ENCODE results near the gene MTRF1L.

Gene MTRF1L

DNA sequence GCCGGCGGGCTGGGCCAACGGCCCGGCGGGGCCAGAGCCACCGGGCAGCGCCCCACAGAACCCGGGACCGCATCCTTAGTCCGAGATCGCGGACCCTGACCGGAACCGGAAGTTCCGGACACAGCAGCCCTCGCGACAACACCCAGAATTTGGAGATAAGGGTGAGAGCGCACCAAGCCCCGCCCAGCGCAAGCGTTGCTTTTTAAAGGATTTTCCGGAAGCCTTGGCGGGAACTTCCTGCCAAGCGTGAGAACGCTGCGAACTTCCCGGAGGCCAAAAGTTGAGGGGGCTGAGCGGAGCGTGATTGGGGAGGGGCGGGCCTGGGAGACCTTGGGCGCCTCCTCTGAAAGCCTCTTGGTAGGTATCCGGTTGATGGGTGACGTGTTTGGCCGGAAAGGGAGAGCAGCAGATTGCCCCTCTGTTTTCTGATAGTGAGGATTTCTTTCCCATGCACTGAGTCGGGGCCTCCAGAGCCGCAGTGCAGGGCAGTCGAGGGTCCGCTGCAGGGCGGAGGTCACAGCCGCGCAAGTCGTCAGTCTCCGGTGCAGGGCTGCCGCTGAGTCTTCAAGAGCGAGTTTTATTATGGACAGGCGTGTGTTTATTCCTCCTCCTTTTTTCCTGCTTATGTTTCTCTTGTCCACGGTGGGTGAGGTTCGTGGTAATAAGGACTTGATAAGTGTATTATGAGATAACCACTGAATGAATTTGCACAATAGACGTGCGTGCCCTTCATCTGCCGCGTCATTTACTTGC, at the start of gene MTRF1L:
TSS of gene MTRF1L (minus strand) at position 97 of the 753 bp plus-strand sequence. CDS start at position 73, 24 bp downstream.
- peak; percentile 95 for DNase-seq

GRCh38 chr6:153051801-153052200, 49.3 kb upstream of the MTRF1L start:
- no peak for DNase-seq

- no peak for DNase-seq
Measured at GRCh38 chr6:153048631-153049030, 46.1 kb upstream of the MTRF1L start.

GRCh38 chr6:153047386-153047785, 44.9 kb upstream of the MTRF1L start:
- DNase-seq, result no peak

DNA sequence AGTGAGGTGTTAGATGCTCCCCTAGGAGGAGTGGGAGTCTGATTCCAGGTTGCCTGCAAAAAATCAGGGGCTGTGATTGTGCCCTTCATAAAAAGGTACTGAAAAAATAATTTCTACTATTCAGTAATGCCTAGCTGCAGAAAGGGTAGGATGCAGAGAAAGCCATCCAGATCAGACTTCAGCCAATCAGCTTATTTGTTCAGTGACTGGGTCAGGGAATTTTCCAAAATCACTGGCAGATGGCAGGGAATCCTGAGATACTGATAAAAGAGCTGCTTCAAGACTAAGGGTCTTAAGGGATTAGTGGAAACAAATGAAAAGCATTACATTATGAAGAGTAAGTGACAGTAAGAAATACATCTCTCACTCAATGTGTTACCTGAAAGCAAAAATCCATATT, 42.8 kb upstream of the MTRF1L start:
- peak; percentile 3 for DNase-seq

- DNase-seq, result peak; percentile 63
Measured at GRCh38 chr6:153044295-153044694, 41.8 kb upstream of the MTRF1L start.

GRCh38 chr6:153043719-153044118, 41.2 kb upstream of the MTRF1L start:
- DNase-seq, result peak; percentile 89

- no peak for DNase-seq
Measured at GRCh38 chr6:153038378-153039057, 36.0 kb upstream of the MTRF1L start.

- DNase-seq, result no peak
Measured at GRCh38 chr6:153034139-153034538, 31.6 kb upstream of the MTRF1L start.

DNA sequence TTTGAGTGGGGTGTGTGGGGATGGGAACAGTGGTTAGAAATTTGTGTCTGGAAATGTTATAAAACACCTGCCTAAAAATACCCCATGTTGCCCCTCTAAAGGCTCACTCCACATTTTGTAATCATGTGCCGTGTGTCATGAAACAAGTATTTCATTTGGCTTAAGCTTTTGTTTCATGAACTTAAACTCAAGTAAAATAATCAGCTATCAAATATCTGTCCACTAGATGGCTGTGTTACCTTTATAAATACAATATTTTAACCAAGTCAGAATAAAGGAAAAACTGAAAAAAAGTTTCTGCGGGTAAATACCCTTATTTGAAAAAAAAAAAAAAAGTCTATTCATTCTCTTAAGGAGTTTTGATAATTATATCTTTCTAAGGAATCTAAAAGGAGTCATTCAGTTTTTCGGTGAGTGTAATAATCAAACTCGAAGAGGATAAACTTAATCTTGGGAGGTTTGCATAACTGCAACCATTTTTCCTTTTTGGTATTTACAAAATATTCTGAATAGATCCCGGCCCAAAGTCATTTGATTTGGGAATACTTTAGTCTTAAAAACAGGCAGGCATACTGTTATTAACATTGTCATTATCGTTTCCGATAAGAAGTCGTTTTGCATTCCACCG, 29.9 kb upstream of the MTRF1L start:
- DNase-seq, result peak; percentile 61

- peak; percentile 66 for DNase-seq
Measured at GRCh38 chr6:153031335-153031955, 28.9 kb upstream of the MTRF1L start.

GRCh38 chr6:153028963-153029362, 26.5 kb upstream of the MTRF1L start:
- DNase-seq, result no peak

GRCh38 chr6:153028286-153028685, 25.8 kb upstream of the MTRF1L start:
- no peak for DNase-seq

- DNase-seq, result no peak
Measured at GRCh38 chr6:153027480-153027879, 25.0 kb upstream of the MTRF1L start.

GRCh38 chr6:153024709-153025017, 22.2 kb upstream of the MTRF1L start:
- no peak for DNase-seq

- peak; percentile 74 for DNase-seq
Measured at GRCh38 chr6:153023977-153024708, 21.6 kb upstream of the MTRF1L start.

DNA sequence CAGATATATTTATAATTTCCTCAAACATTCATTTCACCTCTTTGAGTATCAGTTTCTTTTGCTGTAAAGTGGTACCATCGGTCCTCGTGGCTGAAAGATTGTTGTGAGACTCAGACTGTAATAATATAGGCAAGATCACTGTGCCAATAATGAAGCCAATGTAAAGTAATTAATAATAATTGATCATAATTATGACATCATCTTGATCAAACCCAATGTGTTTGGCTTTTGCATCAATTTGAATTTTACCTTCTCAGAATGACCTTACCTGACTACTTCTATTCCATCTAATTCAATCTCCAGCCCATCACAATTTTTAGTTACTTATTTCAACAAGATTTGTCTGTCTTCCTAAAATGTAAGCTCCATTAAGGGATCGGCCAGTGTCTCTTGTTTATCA, 15.8 kb upstream of the MTRF1L start:
- no peak for DNase-seq

DNA sequence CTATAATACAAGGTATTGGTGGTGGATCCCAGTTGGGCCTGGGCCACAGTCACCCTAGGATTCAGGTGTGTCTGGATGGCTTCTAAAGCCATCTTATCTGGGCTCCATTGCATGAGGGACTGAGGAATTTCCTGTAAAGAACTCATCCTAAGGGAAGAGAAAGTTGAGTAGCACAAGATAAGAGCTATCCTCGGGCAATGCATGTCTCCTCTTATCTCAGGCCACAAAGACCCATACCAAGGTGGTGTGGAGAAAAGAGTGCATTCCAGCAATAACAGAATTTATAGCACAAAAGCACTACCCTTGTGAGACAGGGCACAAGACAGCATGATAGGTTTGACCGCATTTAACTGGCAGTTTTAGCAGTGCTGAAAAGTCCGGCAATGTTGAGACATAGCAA, 14.3 kb upstream of the MTRF1L start:
- DNase-seq, result no peak

- DNase-seq, result no peak
Measured at GRCh38 chr6:153015094-153015640, 12.7 kb upstream of the MTRF1L start.

GRCh38 chr6:153013438-153013837, 10.9 kb upstream of the MTRF1L start:
- no peak for DNase-seq

- no peak for DNase-seq
Measured at GRCh38 chr6:153012856-153013255, 10.3 kb upstream of the MTRF1L start.

DNA sequence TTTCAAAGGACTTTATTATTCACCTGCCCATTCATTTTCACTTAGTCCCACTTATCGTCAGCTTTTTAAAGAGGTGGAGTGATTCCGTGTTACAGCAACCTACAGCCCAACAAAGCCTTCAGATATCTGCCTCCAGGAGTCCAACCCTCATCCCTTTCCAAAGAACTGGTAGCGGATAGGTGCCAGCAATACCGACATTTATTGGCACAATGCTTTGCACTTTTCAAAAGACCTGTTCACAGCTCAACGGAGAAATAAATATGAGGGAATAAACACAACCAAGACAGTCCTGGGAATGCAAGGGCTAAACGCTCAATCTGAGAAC, 819 bp upstream of the MTRF1L start:
- no peak for DNase-seq

All from DMS53 (cell line).